BJ (cell line): ENCODE data around the gene FPGS. TPM values are rescaled to one million over a fixed set of nuclear protein-coding genes. Genes with fewer than 3 reads are reported as not detected.
"Not testable (repeated sequence)": the region's sequence is repeated elsewhere in the genome, so short reads cannot be mapped to it uniquely, and the experiment has no call there.

Experiments
- CTCF ChIA-PET: fragments of 350-600 bp; formaldehyde crosslinking; extraction: SDS; loops from one replicate; lab custom pipeline; 2021; ENCODE audit warnings: antibody characterized with exemption, inconsistent platforms; lab: Yijun Ruan, JAX
- POLR2A ChIA-PET: fragments of 300-600 bp; sonication (Branson Sonifier 250); formaldehyde crosslinking; extraction: SDS; loops from one replicate; lab custom pipeline; 2021; ENCODE audit warnings: antibody characterized with exemption; lab: Charles Lee
- DNase-seq: peaks from one replicate; pipeline ENCODE4 v3.0.0-alpha.2; 2011; ENCODE audit warnings: low read depth
- H3K27me3 ChIP-seq: 2 replicates; pipeline ENCODE4 v1.6.0; 2011; ENCODE audit warnings: low read length; ENCODE audit not compliant: control insufficient read depth, insufficient read depth
- H3K36me3 ChIP-seq: 2 replicates; pipeline ENCODE4 v1.5.1; 2011; ENCODE audit warnings: low read length; ENCODE audit not compliant: control insufficient read depth, insufficient read depth
- H3K4me3 ChIP-seq: 2 replicates; pipeline ENCODE4 v1.5.1; 2011; ENCODE audit warnings: low read depth, mild to moderate bottlenecking, control low read depth, low read length
- CTCF ChIP-seq: IDR thresholded peaks from 2 replicates; pipeline ENCODE4 v1.5.1; 2011; ENCODE audit warnings: low read depth, mild to moderate bottlenecking, control low read depth, inconsistent platforms, low read length, moderate library complexity; ENCODE audit not compliant: insufficient read depth
- polyA plus RNA-seq: library from polyadenylated mRNA; depleted of rRNA; stranded (reverse); fragments of >200 nt; gene quantifications from 2 replicates; pipeline ENCODE4 v1.2.3, GENCODE V29; 2011

FPGS gene
- polyA plus RNA-seq, 1 experiment: 61.9 TPM

- Histone ChIP-seq H3K4me3 (no peak overlapping the region), H3K27me3 (peaks cover 26% of the 10 kb centered on the region), H3K36me3 (no peaks in the 10 kb centered on the region)
- ChIA-PET POLR2A (no interaction called here), CTCF (interaction anchor here (1.0 kb wide), 1 partner anchor 29 kb away, joined by 3 read pairs; no protein-coding TSS in a partner anchor)
- DNase-seq: no peak
- TF ChIP-seq CTCF: no peak
Observed at GRCh38 chr9:127755061-127756060, 47.3 kb upstream of the FPGS start.

- POLR2A ChIA-PET: no interaction called here
- peaks cover 26% of the 10 kb centered on the region for H3K27me3 ChIP-seq
- DNase-seq: no peak
Observed at GRCh38 chr9:127756233-127756632, 46.4 kb upstream of the FPGS start.

GRCh38 chr9:127756776-127757175 lies 45.9 kb upstream of the FPGS start:
- H3K4me3 ChIP-seq, H3K36me3 ChIP-seq, POLR2A ChIA-PET, DNase-seq: not testable (repeated sequence)
- peaks cover 26% of the 10 kb centered on the region for H3K27me3 ChIP-seq
- CTCF ChIA-PET: interaction anchor here (1.2 to 1.5 kb wide), 3 partner anchors 9 to 164 kb away, joined by 3 to 5 read pairs (median 3); no protein-coding TSS in a partner anchor

More at GRCh38 chr9:127756233-127756632, 46.4 kb upstream of the FPGS start:
- no peak overlapping the region for H3K4me3 ChIP-seq
- CTCF ChIA-PET: interaction anchor here (1.0 to 1.2 kb wide), 2 partner anchors 10 to 28 kb away, joined by 3 read pairs; no protein-coding TSS in a partner anchor
- H3K36me3 ChIP-seq: no peaks in the 10 kb centered on the region
- no peak for TF ChIP-seq CTCF

- no peak for TF ChIP-seq CTCF
- ChIA-PET POLR2A (no interaction called here), CTCF (interaction anchor here (1.1 to 2.3 kb wide), 3 partner anchors 8 to 24 kb away, joined by 3 to 6 read pairs (median 5); partner anchors contain the start of gene TOR2A)
- H3K36me3 ChIP-seq: no peaks in the 10 kb centered on the region
- H3K27me3 ChIP-seq: peaks cover 24% of the 10 kb centered on the region
- no peak overlapping the region for H3K4me3 ChIP-seq
- no peak for DNase-seq
Observed at GRCh38 chr9:127758843-127759242, 43.8 kb upstream of the FPGS start.

- Histone ChIP-seq H3K27me3 (peaks cover 12% of the 10 kb centered on the region), H3K36me3 (no peaks in the 10 kb centered on the region), H3K4me3 (no peak overlapping the region)
- POLR2A ChIA-PET: no interaction called here
- no peak for TF ChIP-seq CTCF
- CTCF ChIA-PET: interaction anchor here (2.2 kb wide), 1 partner anchor 26 kb away, joined by 6 read pairs; the partner anchor contains the start of gene TOR2A
- DNase-seq: no peak
Observed at GRCh38 chr9:127761061-127761460, 41.6 kb upstream of the FPGS start.
